Sigmoid colon (tissue), 7 donors: ENCODE data around the gene KCTD16. TPM values are rescaled to one million over a fixed set of nuclear protein-coding genes. Genes with fewer than 3 reads are reported as not detected.

Experiments
- DNase-seq: peaks from one replicate; pipeline ENCODE4 v3.0.0-alpha.2; 2019
- H3K27ac ChIP-seq, 4 donors: fragments of 200-600 bp; sonication (generic); one replicate each; pipeline ENCODE4 v1.5.1; 2016 to 2019; ENCODE audit warnings: mild to moderate bottlenecking in 1 of 4
- H3K27me3 ChIP-seq, 3 donors: fragments of 200-600 bp; sonication (generic); one replicate each; pipeline ENCODE4 v1.5.1; 2019; ENCODE audit warnings: mild to moderate bottlenecking in 1 of 3
- H3K36me3 ChIP-seq, 4 donors: fragments of 200-600 bp; sonication (generic); one replicate each; pipeline ENCODE4 v1.5.1; 2016 to 2019
- H3K4me1 ChIP-seq, 4 donors: fragments of 200-600 bp; sonication (generic); one replicate each; pipeline ENCODE4 v1.5.1; 2017 to 2019
- H3K4me3 ChIP-seq, 4 donors: fragments of 200-600 bp; sonication (generic); one replicate each; pipeline ENCODE4 v1.5.1; 2017 to 2019; ENCODE audit warnings: mild to moderate bottlenecking in 2 of 4, moderate library complexity in 1 of 4
- H3K9me3 ChIP-seq, 4 donors: fragments of 200-600 bp in 3 of 4; sonication (generic) in 3 of 4; one replicate each; pipeline versions ENCODE4 v1.5.1 to v1.6.1; 2013 to 2019
- CTCF ChIP-seq, 4 experiments: fragments of 450-650 bp in 3 of 4; fragments of 200-600 bp in 1 of 4; IDR thresholded peaks; one replicate each; pipeline ENCODE4 v1.5.1; 2016 to 2019; ENCODE audit warnings: antibody characterized with exemption in 4 of 4, mild to moderate bottlenecking in 3 of 4, moderate library complexity in 2 of 4
- EP300 ChIP-seq, 4 donors: sonication (generic); formaldehyde crosslinking; IDR thresholded peaks; one replicate each; pipeline ENCODE4 v1.6.1; 2017; ENCODE audit warnings: antibody characterized with exemption in 4 of 4
- POLR2A ChIP-seq, 2 donors: fragments of 450-650 bp; IDR thresholded peaks; one replicate each; pipeline ENCODE4 v1.6.1; 2016; ENCODE audit warnings: antibody characterized with exemption in 2 of 2, mild to moderate bottlenecking in 2 of 2, moderate library complexity in 2 of 2
- POLR2AphosphoS5 ChIP-seq, 4 donors: sonication (generic); formaldehyde crosslinking; IDR thresholded peaks; one replicate each; pipeline ENCODE4 v1.6.1; 2017; ENCODE audit warnings: antibody characterized with exemption in 4 of 4
- WGBS, 2 donors: extraction: QIAGEN DNeasy Blood & Tissue Kit; methylation state at CpG; one replicate each; pipeline ENCODE4 v1.1.7; 2013; 5-methylcytosine and 5-hydroxymethylcytosine counted together
- intact Hi-C: fragments of 100-400 bp; cut with DNase I; formaldehyde crosslinking; loops from one replicate; pipeline ENCODE4 v1.15.1; 2023
- polyA plus RNA-seq, 3 donors: library from polyadenylated mRNA; stranded (reverse); fragments of 200-250 nt; gene quantifications; one replicate each; pipeline ENCODE4 v1.2.3, GENCODE V29; 2013
- total RNA-seq, 4 donors: library from RNA; depleted of rRNA; stranded (reverse); fragments of >200 nt; gene quantifications; one replicate each; pipeline ENCODE4 v1.1.0, GENCODE V29; 2016
- donor health status: healthy with polysubstance abuse.
- donor health status: Bipolar disorder and iron deficiency.
- donor health status: healthy.

The KCTD16 gene
- total and polyA plus RNA-seq, 7 donors, result under 0.01 to 0.71 (median 0.16) TPM; not detected in 2

GRCh38 chr5:144405991-144406390, 235.3 kb downstream of the KCTD16 start:
- no peaks in the 10 kb centered on the region for H3K9me3 ChIP-seq
- H3K36me3 ChIP-seq, result no peaks in the 10 kb centered on the region
- no peak overlapping the region for H3K4me3 ChIP-seq
- TF ChIP-seq CTCF (IDR thresholded peaks at IDR 0.05), result no peak
- no peak for TF ChIP-seq EP300 (IDR thresholded peaks at IDR 0.05)
- TF ChIP-seq POLR2AphosphoS5 (IDR thresholded peaks at IDR 0.05), result no peak
- TF ChIP-seq POLR2A (IDR thresholded peaks at IDR 0.05), result no peak
- no peak overlapping the region for H3K27ac ChIP-seq
- whole genome bisulfite sequencing, 2 donors, result 51 to 88% methylated on average over 3 of the region's 3 CpGs
- no peaks in the 10 kb centered on the region for H3K4me1 ChIP-seq
- intact Hi-C loops, result no loop called here
- no peak for DNase-seq
- H3K27me3 ChIP-seq, result no peaks in the 10 kb centered on the region

GRCh38 chr5:144406442-144406841, 235.8 kb downstream of the KCTD16 start:
- TF ChIP-seq POLR2AphosphoS5 (IDR thresholded peaks at IDR 0.05), result no peak
- no peak for TF ChIP-seq CTCF (IDR thresholded peaks at IDR 0.05)
- no peak for TF ChIP-seq EP300 (IDR thresholded peaks at IDR 0.05)
- no peak for TF ChIP-seq POLR2A (IDR thresholded peaks at IDR 0.05)
- no peaks in the 10 kb centered on the region for H3K27me3 ChIP-seq
- H3K27ac ChIP-seq, result no peak overlapping the region
- intact Hi-C loops, result no loop called here
- H3K4me1 ChIP-seq, result no peaks in the 10 kb centered on the region
- no peaks in the 10 kb centered on the region for H3K36me3 ChIP-seq
- H3K4me3 ChIP-seq, result no peak overlapping the region
- 51 to 79% methylated on average over 7 of the region's 7 CpGs for WGBS, 2 donors
- H3K9me3 ChIP-seq, result no peaks in the 10 kb centered on the region
- no peak for DNase-seq

- 63 to 87% methylated on average over 4 of the region's 4 CpGs for WGBS, 2 donors
- H3K27ac ChIP-seq, result no peak overlapping the region
- TF ChIP-seq EP300 (IDR thresholded peaks at IDR 0.05) (no peak), POLR2A (IDR thresholded peaks at IDR 0.05) (no peak), CTCF (IDR thresholded peaks at IDR 0.05) (no peak), POLR2AphosphoS5 (IDR thresholded peaks at IDR 0.05) (no peak)
- no peaks in the 10 kb centered on the region for H3K36me3 ChIP-seq
- H3K4me3 ChIP-seq, result no peak overlapping the region
- intact Hi-C loops, result no loop called here
- no peaks in the 10 kb centered on the region for H3K4me1 ChIP-seq
- DNase-seq, result no peak
- no peaks in the 10 kb centered on the region for H3K27me3 ChIP-seq
- H3K9me3 ChIP-seq, result no peaks in the 10 kb centered on the region
Observed at GRCh38 chr5:144414202-144415029, 243.7 kb downstream of the KCTD16 start.

- no peak overlapping the region for H3K27ac ChIP-seq
- no peak for TF ChIP-seq POLR2A (IDR thresholded peaks at IDR 0.05)
- TF ChIP-seq POLR2AphosphoS5 (IDR thresholded peaks at IDR 0.05), result no peak
- no peak for TF ChIP-seq EP300 (IDR thresholded peaks at IDR 0.05)
- TF ChIP-seq CTCF (IDR thresholded peaks at IDR 0.05), result no peak
Observed at GRCh38 chr5:144416196-144416595, 245.5 kb downstream of the KCTD16 start.

More at GRCh38 chr5:144416196-144416595, 245.5 kb downstream of the KCTD16 start:
- intact Hi-C loops, result no loop called here
- Histone ChIP-seq H3K27me3 (no peaks in the 10 kb centered on the region), H3K9me3 (no peaks in the 10 kb centered on the region), H3K4me1 (no peaks in the 10 kb centered on the region), H3K36me3 (no peaks in the 10 kb centered on the region), H3K4me3 (no peak overlapping the region)
- 74 to 87% methylated on average over 2 of the region's 2 CpGs for WGBS, 2 donors
- DNase-seq, result no peak
